Ascending aorta (tissue), 2 donors: Measurements from ENCODE around the gene NABP2. TPM values are rescaled to one million over a fixed set of nuclear protein-coding genes. Genes with fewer than 3 reads are reported as not detected.

ENCODE experiments used
- DNase-seq, 2 donors: peaks; one replicate each; pipeline ENCODE4 v3.0.0-alpha.2; 2019; ENCODE audit warnings: low spot score in 2 of 2
- H3K27ac ChIP-seq, 2 donors: fragments of 200-600 bp; sonication (generic); one replicate each; pipeline ENCODE4 v1.5.1; 2016 to 2017; ENCODE audit warnings: mild to moderate bottlenecking in 1 of 2
- H3K27me3 ChIP-seq: fragments of 200-600 bp; sonication (generic); one replicate; pipeline ENCODE4 v1.5.1; 2017
- H3K36me3 ChIP-seq, 2 donors: fragments of 200-600 bp; sonication (generic); one replicate each; pipeline ENCODE4 v1.5.1; 2016
- H3K4me1 ChIP-seq, 2 donors: fragments of 200-600 bp; sonication (generic); one replicate each; pipeline ENCODE4 v1.5.1; 2016 to 2017; ENCODE audit warnings: mild to moderate bottlenecking in 1 of 2
- H3K4me3 ChIP-seq, 2 donors: fragments of 200-600 bp; sonication (generic); one replicate each; pipeline ENCODE4 v1.5.1; 2016 to 2017; ENCODE audit warnings: mild to moderate bottlenecking in 1 of 2
- H3K9me3 ChIP-seq, 2 donors: fragments of 200-600 bp; sonication (generic); one replicate each; pipeline ENCODE4 v1.5.1; 2016
- intact Hi-C: fragments of 100-400 bp; cut with DNase I; formaldehyde crosslinking; loops from one replicate; pipeline ENCODE4 v1.15.1; 2023
- total RNA-seq: library from RNA; depleted of rRNA; stranded (reverse); fragments of >200 nt; gene quantifications from one replicate; pipeline ENCODE4 v1.1.0, GENCODE V29; 2016
- TF ChIP-seq, protein P1 (sequence below), 3 experiments: fragments of 200-600 bp in 2 of 3; fragments of 450-650 bp in 1 of 3; sonication (generic) in 2 of 3; IDR thresholded peaks; one replicate each; pipeline ENCODE4 v1.5.1; 2016 to 2019; ENCODE audit warnings: antibody characterized with exemption in 3 of 3, mild to moderate bottlenecking in 1 of 3, moderate library complexity in 1 of 3

Gene NABP2
- total RNA-seq, 1 donor from 2014 or later = 2.8 TPM

DNA sequence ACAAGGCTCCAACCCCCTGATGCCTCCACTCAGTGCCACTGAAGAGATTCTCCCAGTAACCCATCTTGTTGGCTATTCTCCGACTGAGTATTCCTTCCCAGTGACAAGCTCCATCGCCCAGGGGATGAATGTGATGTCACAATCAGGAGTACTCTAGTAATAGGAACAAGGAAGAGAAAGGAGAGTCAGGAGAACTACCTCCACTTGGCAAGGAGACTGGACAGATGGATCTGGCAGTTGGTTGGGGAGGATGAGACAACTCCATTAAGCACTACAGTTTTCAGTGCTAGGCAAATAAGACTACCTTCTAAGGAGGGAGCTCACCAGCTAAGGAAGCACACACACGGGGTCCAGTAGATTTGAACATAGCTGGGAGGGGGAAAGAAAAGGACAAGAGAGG is 7.7 kb upstream of the NABP2 start:
- DNase-seq = no peak
- H3K4me1 ChIP-seq = peaks cover 15 to 20% of the 10 kb centered on the region in 2 donors
- H3K9me3 ChIP-seq = no peaks in the 10 kb centered on the region
- H3K27me3 ChIP-seq = no peaks in the 10 kb centered on the region
- TF ChIP-seq, protein P1, sequence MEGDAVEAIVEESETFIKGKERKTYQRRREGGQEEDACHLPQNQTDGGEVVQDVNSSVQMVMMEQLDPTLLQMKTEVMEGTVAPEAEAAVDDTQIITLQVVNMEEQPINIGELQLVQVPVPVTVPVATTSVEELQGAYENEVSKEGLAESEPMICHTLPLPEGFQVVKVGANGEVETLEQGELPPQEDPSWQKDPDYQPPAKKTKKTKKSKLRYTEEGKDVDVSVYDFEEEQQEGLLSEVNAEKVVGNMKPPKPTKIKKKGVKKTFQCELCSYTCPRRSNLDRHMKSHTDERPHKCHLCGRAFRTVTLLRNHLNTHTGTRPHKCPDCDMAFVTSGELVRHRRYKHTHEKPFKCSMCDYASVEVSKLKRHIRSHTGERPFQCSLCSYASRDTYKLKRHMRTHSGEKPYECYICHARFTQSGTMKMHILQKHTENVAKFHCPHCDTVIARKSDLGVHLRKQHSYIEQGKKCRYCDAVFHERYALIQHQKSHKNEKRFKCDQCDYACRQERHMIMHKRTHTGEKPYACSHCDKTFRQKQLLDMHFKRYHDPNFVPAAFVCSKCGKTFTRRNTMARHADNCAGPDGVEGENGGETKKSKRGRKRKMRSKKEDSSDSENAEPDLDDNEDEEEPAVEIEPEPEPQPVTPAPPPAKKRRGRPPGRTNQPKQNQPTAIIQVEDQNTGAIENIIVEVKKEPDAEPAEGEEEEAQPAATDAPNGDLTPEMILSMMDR (IDR thresholded peaks at IDR 0.05) = no peak
- no peak overlapping the region for H3K4me3 ChIP-seq
- no peak overlapping the region for H3K27ac ChIP-seq
- peaks cover 52 to 59% of the 10 kb centered on the region in 2 donors for H3K36me3 ChIP-seq
- intact Hi-C loops = no loop called here

DNA sequence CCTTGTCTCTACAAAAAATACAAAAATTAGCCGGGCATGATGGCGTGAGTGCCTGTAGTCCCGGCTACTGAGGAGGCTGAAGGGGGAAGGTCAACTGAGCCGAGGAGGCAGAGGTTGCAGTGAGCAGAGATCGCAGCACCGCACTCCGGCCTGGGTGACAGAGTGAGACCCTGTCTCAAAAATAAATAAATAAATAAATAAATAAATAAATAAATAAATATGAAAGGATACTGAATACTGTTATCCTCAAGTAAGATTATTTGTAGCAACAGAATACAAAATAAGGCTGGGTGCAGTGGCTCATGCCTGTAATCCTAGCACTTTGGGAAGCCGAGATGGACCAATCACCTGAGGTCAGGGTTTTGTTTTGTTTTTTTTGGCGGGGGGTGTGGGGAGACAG is 4.3 kb upstream of the NABP2 start:
- Histone ChIP-seq H3K9me3 (no peaks in the 10 kb centered on the region), H3K27me3 (no peaks in the 10 kb centered on the region), H3K27ac (peak overlapping the region; percentile 98 to 100), H3K36me3 (peaks cover 18 to 25% of the 10 kb centered on the region in 2 donors), H3K4me3 (peak overlapping the region in 1 of 2 donors; percentile 70), H3K4me1 (peaks cover 17 to 42% of the 10 kb centered on the region in 2 donors)
- intact Hi-C loops = loop anchor here (2.0 kb wide), 1 partner anchor 13 kb away; no protein-coding TSS in a partner anchor
- TF ChIP-seq, protein P1 (IDR thresholded peaks at IDR 0.05) = no peak
- no peak for DNase-seq

GRCh38 chr12:56220611-56221231 is 3.4 kb upstream of the NABP2 start:
- TF ChIP-seq, protein P1 (IDR thresholded peaks at IDR 0.05) = no peak
- intact Hi-C loops = loop anchor here (2.0 kb wide), 1 partner anchor 14 kb away; no protein-coding TSS in a partner anchor
- H3K27ac ChIP-seq = peak overlapping the region; percentile 98 to 100
- peak overlapping the region; percentile 70 to 92 for H3K4me3 ChIP-seq
- peaks cover 17 to 44% of the 10 kb centered on the region in 2 donors for H3K4me1 ChIP-seq
- DNase-seq = no peak
- no peaks in the 10 kb centered on the region for H3K27me3 ChIP-seq
- H3K9me3 ChIP-seq = no peaks in the 10 kb centered on the region
- H3K36me3 ChIP-seq = peaks cover 10 to 16% of the 10 kb centered on the region in 2 donors

GRCh38 chr12:56221232-56221756 is 2.8 kb upstream of the NABP2 start:
- Histone ChIP-seq H3K4me1 (peaks cover 17 to 44% of the 10 kb centered on the region in 2 donors), H3K9me3 (no peaks in the 10 kb centered on the region), H3K27ac (peak overlapping the region; percentile 98 to 100), H3K36me3 (peaks cover 10 to 11% of the 10 kb centered on the region in 2 donors), H3K27me3 (no peaks in the 10 kb centered on the region), H3K4me3 (peak overlapping the region; percentile 70 to 92)
- TF ChIP-seq, protein P1 (IDR thresholded peaks at IDR 0.05) = no peak
- intact Hi-C loops = loop anchor here (2.0 kb wide), 1 partner anchor 14 kb away; no protein-coding TSS in a partner anchor
- peak in 1 of 2 donors; percentile 91 for DNase-seq

- TF ChIP-seq, protein P1 (IDR thresholded peaks at IDR 0.05) = peak; percentile 11 to 25 (median 21)
- intact Hi-C loops = loop anchor here (2.0 kb wide), 1 partner anchor 15 kb away; no protein-coding TSS in a partner anchor
- Histone ChIP-seq H3K4me1 (peaks cover 17 to 44% of the 10 kb centered on the region in 2 donors), H3K27ac (peak within 1 kb of the TSS; percentile 98 to 100), H3K9me3 (no peaks in the 10 kb centered on the region), H3K36me3 (peaks cover 5 to 8% of the 10 kb centered on the region in 2 donors), H3K27me3 (no peaks in the 10 kb centered on the region), H3K4me3 (peak within 1 kb of the TSS; percentile 70 to 92)
- peak; percentile 94 to 99 for DNase-seq
These were observed 2.2 kb upstream of the NABP2 start, which contains the start of gene RNF41 for GRCh38 chr12:56221757-56222530. Gene RNF41, minus strand, starts transcription at chr12:56221922. Its CDS starts 7,875 bp downstream, at chr12:56214047.
